ENCODE measurements around the gene YPEL1. TPM values are rescaled to one million over a fixed set of nuclear protein-coding genes. Genes with fewer than 3 reads are reported as not detected.
A peak's percentile ranks its signal among the peaks of the same experiment; 100 is the strongest.

YPEL1 gene
- total RNA-seq, 4 donors from 2014 or later = 2.9 to 9.0 (median 4.6) TPM; not detected in 1

DNA sequence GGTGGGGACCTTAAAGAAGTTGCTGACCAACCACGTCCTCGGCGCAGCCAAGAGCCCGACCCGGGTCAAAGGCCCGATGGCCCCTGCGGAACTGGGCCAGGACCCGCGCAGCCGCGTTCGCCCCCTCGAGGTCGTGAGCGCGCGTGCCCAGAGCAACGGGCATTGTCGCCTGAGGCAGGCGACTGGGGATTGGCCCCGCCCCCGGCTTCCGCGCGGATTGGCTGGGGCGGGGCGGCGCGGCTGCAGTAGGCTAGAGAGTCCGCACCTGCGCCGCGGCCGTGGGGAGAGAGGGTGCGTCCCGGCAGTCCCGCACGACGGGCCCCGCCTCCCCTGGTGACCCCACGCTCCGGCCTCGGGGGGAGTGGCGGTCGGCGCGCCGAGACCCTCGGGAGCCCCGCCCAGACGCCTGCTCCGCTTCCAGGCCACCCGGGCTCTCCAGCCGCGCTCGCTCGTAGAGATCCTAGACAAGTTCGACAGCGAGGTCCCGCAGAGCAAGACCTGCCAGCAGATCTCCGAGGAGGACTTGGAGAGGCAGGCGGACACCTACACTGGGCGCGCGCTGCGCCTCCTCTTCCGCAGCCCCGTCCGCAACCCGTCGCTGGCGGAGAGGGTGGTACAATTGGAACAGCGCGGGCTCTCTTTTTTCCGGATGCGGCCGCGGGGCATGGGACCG, 78.1 kb downstream of the YPEL1 start:
- in situ Hi-C loops (cut with MboI; ENCODE audit: low pct_ligation_motif_present in 1 of 4, low pct_unique_long_range_greater_than_20kb in 1 of 4, low sequenced_read_pairs in 3 of 4) = no loop called here
- intact Hi-C loops (cut with DNase I; ENCODE audit: low total_unique reads) = no loop called here
- peaks cover 9% of the 10 kb centered on the region for H3K27me3 ChIP-seq
- TF ChIP-seq, protein P1, sequence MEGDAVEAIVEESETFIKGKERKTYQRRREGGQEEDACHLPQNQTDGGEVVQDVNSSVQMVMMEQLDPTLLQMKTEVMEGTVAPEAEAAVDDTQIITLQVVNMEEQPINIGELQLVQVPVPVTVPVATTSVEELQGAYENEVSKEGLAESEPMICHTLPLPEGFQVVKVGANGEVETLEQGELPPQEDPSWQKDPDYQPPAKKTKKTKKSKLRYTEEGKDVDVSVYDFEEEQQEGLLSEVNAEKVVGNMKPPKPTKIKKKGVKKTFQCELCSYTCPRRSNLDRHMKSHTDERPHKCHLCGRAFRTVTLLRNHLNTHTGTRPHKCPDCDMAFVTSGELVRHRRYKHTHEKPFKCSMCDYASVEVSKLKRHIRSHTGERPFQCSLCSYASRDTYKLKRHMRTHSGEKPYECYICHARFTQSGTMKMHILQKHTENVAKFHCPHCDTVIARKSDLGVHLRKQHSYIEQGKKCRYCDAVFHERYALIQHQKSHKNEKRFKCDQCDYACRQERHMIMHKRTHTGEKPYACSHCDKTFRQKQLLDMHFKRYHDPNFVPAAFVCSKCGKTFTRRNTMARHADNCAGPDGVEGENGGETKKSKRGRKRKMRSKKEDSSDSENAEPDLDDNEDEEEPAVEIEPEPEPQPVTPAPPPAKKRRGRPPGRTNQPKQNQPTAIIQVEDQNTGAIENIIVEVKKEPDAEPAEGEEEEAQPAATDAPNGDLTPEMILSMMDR (IDR thresholded peaks at IDR 0.05) = peak in 3 of 5 experiments; percentile 16 to 32 (median 31)
- no peak for TF ChIP-seq POLR2A (IDR thresholded peaks at IDR 0.05)
- no peaks in the 10 kb centered on the region for H3K36me3 ChIP-seq
- peak; percentile 89 for DNase-seq
- WGBS, 2 donors (ENCODE audit: low coverage in 1 of 2) = 2% methylated on average over 15 of the region's 79 CpGs; no CpG with 5 or more reads in 1 of the 2 donors
- peak overlapping the region; percentile 44 to 60 (median 52) for H3K4me3 ChIP-seq
- peak overlapping the region in 3 of 4 donors; percentile 49 to 71 (median 65) for H3K27ac ChIP-seq
- peaks cover 5 to 18% (median 14%) of the 10 kb centered on the region in 4 donors for H3K4me1 ChIP-seq
- H3K9me3 ChIP-seq = no peaks in the 10 kb centered on the region

DNA sequence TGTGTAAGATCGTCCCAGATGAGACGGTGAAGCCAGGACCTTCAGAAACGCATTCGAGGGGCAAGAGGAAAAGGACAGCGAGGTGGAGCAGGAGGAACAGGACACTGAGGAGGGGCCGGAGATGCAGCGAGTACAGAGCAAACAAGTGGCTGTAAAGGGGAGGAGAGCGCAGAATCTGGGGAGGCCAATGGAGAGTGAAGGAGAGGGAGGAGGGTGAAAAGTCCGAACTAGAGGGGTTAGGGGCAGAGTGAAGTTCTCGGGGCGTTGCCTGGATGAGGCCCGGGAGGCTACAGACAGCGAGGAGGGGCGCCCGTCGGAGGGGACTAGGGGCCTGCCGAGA, 78.6 kb downstream of the YPEL1 start:
- peak overlapping the region in 3 of 4 donors; percentile 44 to 60 (median 60) for H3K4me3 ChIP-seq

DNA sequence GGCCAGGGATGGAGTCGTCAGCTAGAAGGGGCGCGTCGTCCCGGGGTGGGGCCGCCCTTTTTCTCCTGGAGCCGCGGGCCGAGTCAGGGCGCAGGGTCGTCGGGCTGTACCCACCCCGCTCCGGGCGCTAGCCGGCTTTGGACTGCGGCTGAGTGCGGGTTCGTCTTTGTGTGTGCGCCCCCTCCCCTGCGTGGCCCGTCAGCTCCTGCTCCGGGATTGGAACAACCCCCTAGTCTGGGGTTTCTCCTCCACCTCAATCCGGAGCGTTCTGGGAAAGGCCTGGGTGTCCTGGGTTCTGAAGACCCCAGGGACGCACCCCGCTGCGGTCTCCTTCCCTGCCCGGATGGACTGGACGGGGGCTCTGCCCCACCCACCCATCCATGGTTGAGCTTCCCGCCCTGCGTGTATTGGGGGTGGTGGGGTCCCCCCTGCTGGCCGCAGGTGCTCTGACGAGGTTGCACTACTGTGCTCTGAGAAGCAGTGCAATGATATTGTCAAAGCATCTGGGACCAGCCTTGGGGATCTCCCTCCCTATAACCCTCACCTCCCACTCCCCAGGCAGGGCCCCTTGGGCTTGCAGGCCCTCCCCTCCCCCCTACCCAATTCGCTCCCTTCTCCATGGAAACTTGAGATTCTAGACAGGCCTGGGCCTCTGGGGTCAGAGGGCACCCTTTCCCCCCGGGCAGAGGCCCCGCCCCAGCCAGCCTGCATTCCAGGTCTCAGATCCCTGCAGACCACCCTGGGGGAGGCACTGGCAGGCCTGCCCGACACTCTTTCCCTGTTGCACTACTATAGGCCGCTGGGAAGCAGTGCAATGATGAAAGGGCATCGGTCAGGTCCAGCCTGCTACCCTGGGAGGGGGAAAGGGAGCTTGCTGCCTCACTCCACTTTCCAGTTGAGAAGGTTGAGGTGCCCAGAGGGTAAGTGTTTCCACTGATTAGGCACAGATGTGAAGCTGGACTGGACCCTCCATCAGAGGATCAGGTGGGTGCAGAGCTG, 82.7 kb downstream of the YPEL1 start:
- Histone ChIP-seq H3K9me3 (no peaks in the 10 kb centered on the region), H3K36me3 (no peaks in the 10 kb centered on the region), H3K4me3 (peak overlapping the region; percentile 32 to 55 (median 42)), H3K4me1 (peaks cover 13 to 29% (median 21%) of the 10 kb centered on the region in 4 donors), H3K27me3 (peaks cover 3% of the 10 kb centered on the region), H3K27ac (peak overlapping the region in 2 of 4 donors; percentile 8 to 56)
- 28% methylated on average over 32 of the region's 40 CpGs; no CpG with 5 or more reads in 1 of the 2 donors for WGBS, 2 donors (ENCODE audit: low coverage in 1 of 2)
- in situ Hi-C loops (cut with MboI; ENCODE audit: low pct_ligation_motif_present in 1 of 4, low pct_unique_long_range_greater_than_20kb in 1 of 4, low sequenced_read_pairs in 3 of 4) = loop anchor here in 1 of 4 donors (5.0 kb wide), 1 partner anchor 49 kb away; no protein-coding TSS in a partner anchor
- intact Hi-C loops (cut with DNase I; ENCODE audit: low total_unique reads) = loop anchor here (5.0 kb wide), 1 partner anchor 954 kb away; no protein-coding TSS in a partner anchor
- TF ChIP-seq POLR2A (IDR thresholded peaks at IDR 0.05) (no peak), POLR2AphosphoS5 (IDR thresholded peaks at IDR 0.05) (no peak), EP300 (IDR thresholded peaks at IDR 0.05; ENCODE audit: low read depth) (no peak)
- TF ChIP-seq, protein P1 (IDR thresholded peaks at IDR 0.05) = no peak
- no peak for DNase-seq

More for the DNA sequence above, 78.6 kb downstream of the YPEL1 start:
- intact Hi-C loops (cut with DNase I; ENCODE audit: low total_unique reads) = no loop called here
- Histone ChIP-seq H3K9me3 (no peaks in the 10 kb centered on the region), H3K27ac (peak overlapping the region in 2 of 4 donors; percentile 49 to 71), H3K4me1 (peaks cover 7 to 23% (median 18%) of the 10 kb centered on the region in 4 donors), H3K36me3 (no peaks in the 10 kb centered on the region), H3K27me3 (peaks cover 9% of the 10 kb centered on the region)
- TF ChIP-seq EP300 (IDR thresholded peaks at IDR 0.05; ENCODE audit: low read depth) = no peak
- no peak for TF ChIP-seq POLR2A (IDR thresholded peaks at IDR 0.05)
- TF ChIP-seq, protein P1 (IDR thresholded peaks at IDR 0.05) = no peak
- no peak for TF ChIP-seq POLR2AphosphoS5 (IDR thresholded peaks at IDR 0.05)
- in situ Hi-C loops (cut with MboI; ENCODE audit: low pct_ligation_motif_present in 1 of 4, low pct_unique_long_range_greater_than_20kb in 1 of 4, low sequenced_read_pairs in 3 of 4) = no loop called here
- 31 to 41% methylated on average over 9 to 17 of the region's 17 CpGs for WGBS, 2 donors (ENCODE audit: low coverage in 1 of 2)
- DNase-seq = no peak
